Right renal cortex interstitium (tissue), 3 donors: ENCODE data around the gene ZNF639. TPM values are rescaled to one million over a fixed set of nuclear protein-coding genes. Genes with fewer than 3 reads are reported as not detected.

ENCODE experiments used
- polyA plus RNA-seq, 3 donors: library from polyadenylated mRNA; unstranded; fragments of 120-200 nt; gene quantifications; one replicate each; pipeline ENCODE4 v1.2.1, GENCODE V29; 2013; ENCODE audit not compliant: insufficient read length in 3 of 3

Gene ZNF639
- polyA plus RNA-seq, 3 donors: 54.9 to 61.2 (median 60.1) TPM

Other genes starting within 250 kb of the ZNF639 start
- gene PIK3CA, start 174.7 kb upstream of the ZNF639 start, polyA plus RNA-seq: 10 to 100 TPM; 27.5 to 30.2 (median 28.6) TPM
- 1 to 10 TPM; 5.9 to 6.5 (median 6.5) TPM for gene KCNMB3, start 71.9 kb upstream of the ZNF639 start, polyA plus RNA-seq
- gene MFN1, start 24.7 kb downstream of the ZNF639 start, polyA plus RNA-seq: 10 to 100 TPM; 63.1 to 78.1 (median 77.3) TPM
- 10 to 100 TPM; 28.5 to 29.6 (median 29.0) TPM for gene GNB4, start 128.4 kb downstream of the ZNF639 start, polyA plus RNA-seq
- gene ACTL6A, start 239.9 kb downstream of the ZNF639 start, polyA plus RNA-seq: 100 to 1,000 TPM; 108 to 126 (median 108) TPM